Measurements from ENCODE around the gene NELL1.

- TF ChIP-seq CTCF (IDR thresholded peaks at IDR 0.05; ENCODE audit: insufficient read depth, low read length): no peak
- TF ChIP-seq, protein P1, sequence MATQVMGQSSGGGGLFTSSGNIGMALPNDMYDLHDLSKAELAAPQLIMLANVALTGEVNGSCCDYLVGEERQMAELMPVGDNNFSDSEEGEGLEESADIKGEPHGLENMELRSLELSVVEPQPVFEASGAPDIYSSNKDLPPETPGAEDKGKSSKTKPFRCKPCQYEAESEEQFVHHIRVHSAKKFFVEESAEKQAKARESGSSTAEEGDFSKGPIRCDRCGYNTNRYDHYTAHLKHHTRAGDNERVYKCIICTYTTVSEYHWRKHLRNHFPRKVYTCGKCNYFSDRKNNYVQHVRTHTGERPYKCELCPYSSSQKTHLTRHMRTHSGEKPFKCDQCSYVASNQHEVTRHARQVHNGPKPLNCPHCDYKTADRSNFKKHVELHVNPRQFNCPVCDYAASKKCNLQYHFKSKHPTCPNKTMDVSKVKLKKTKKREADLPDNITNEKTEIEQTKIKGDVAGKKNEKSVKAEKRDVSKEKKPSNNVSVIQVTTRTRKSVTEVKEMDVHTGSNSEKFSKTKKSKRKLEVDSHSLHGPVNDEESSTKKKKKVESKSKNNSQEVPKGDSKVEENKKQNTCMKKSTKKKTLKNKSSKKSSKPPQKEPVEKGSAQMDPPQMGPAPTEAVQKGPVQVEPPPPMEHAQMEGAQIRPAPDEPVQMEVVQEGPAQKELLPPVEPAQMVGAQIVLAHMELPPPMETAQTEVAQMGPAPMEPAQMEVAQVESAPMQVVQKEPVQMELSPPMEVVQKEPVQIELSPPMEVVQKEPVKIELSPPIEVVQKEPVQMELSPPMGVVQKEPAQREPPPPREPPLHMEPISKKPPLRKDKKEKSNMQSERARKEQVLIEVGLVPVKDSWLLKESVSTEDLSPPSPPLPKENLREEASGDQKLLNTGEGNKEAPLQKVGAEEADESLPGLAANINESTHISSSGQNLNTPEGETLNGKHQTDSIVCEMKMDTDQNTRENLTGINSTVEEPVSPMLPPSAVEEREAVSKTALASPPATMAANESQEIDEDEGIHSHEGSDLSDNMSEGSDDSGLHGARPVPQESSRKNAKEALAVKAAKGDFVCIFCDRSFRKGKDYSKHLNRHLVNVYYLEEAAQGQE (IDR thresholded peaks at IDR 0.05; ENCODE audit: insufficient replicate concordance, low read depth): no peak
- no peak for TF ChIP-seq GABPA (IDR thresholded peaks at IDR 0.05; ENCODE audit: low read depth)
Observed at GRCh38 chr11:21421711-21422329, 752.4 kb downstream of the NELL1 start.
